GM19463 (cell line): ENCODE results near the gene PKD2.

ENCODE experiments used
- ATAC-seq: cut with Tn5 transposase; IDR thresholded peaks from one replicate; pipeline ENCODE4 v1.9.1; 2021; ENCODE audit warnings: mild to moderate bottlenecking, moderate library complexity; ENCODE audit not compliant: unreplicated experiment

Gene PKD2

DNA sequence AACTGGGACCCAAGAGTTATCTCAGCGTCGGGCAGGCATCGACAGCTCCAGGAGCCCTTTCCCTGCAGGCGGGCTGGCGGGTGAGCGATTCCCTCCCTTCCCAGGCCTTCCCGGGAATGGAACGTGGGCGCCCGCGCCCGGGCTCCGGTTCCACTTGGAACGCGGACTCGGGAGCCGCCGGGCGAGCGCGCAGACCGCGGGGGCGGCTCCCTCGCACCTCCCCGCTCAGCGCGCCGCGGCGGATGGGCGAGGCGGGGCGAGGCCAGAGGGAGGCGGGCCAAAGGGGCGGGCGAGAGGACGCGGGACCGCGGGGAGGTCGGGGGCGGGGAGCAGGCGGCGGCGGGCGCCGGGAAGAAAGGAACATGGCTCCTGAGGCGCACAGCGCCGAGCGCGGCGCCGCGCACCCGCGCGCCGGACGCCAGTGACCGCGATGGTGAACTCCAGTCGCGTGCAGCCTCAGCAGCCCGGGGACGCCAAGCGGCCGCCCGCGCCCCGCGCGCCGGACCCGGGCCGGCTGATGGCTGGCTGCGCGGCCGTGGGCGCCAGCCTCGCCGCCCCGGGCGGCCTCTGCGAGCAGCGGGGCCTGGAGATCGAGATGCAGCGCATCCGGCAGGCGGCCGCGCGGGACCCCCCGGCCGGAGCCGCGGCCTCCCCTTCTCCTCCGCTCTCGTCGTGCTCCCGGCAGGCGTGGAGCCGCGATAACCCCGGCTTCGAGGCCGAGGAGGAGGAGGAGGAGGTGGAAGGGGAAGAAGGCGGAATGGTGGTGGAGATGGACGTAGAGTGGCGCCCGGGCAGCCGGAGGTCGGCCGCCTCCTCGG lies at the start of gene PKD2:
TSS of gene PKD2 (plus strand) at position 332 of the 818 bp plus-strand sequence. CDS start at position 431, 99 bp downstream.
- ATAC-seq, result peak; percentile 89

- no peak for ATAC-seq
Measured at GRCh38 chr4:87961993-87962392, 45.4 kb upstream of the PKD2 start.

DNA sequence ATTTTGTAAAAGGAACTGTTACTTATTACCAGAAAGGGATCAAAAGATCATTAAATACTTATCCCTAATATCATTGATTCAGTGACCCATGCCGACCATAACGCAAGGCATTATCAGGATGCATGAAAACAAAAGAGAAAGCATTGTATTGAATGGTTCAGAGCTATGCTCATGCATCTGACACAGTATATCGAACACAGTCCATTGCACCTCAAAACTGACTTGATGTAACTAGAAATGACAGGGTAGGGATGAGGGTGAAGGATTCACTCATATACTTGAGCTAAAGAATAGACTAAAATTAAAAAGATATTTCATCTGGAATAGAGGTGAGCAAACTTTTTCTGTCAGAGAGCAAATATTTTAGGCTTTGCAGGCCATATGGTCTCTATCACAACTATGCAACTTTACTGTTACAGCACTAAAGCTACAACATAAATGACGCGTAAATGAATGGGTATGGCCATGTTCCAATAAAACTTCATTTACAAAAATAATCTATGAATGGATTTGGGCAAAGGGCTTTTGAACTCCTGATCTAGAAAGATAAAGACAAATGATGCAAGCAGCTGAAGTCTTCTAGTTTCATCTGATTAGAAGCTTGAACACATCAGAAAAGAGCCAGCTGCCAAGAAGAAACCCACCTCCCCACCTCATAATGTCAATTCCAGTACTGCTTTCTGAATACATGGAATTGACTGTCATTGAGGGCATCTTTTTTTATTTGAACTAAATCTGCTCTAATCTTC lies 44.9 kb upstream of the PKD2 start:
- no peak for ATAC-seq

GRCh38 chr4:87965501-87965975 lies 41.9 kb upstream of the PKD2 start:
- ATAC-seq, result no peak

- ATAC-seq, result no peak
Measured at GRCh38 chr4:87966095-87966496, 41.3 kb upstream of the PKD2 start.

- no peak for ATAC-seq
Measured at GRCh38 chr4:87967193-87967592, 40.2 kb upstream of the PKD2 start.

DNA sequence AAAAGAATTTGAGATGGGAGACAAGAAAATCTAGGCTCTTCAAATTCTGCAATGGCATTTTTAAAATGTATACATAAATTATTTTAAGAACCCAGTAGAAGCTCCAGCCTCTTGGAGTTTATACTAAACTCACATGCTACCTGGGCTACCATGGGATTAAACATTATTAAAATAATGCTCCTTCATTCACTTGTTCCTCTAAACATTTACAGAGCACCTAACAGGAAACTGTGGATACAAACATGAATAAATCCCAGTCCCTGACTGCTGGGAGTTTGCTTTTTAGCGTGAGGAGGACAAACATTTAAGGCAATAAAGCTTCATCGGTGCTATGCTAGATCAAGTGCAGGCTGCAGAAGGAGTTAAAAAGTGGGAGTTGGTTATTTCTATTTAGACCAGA lies 37.3 kb upstream of the PKD2 start:
- ATAC-seq, result no peak

DNA sequence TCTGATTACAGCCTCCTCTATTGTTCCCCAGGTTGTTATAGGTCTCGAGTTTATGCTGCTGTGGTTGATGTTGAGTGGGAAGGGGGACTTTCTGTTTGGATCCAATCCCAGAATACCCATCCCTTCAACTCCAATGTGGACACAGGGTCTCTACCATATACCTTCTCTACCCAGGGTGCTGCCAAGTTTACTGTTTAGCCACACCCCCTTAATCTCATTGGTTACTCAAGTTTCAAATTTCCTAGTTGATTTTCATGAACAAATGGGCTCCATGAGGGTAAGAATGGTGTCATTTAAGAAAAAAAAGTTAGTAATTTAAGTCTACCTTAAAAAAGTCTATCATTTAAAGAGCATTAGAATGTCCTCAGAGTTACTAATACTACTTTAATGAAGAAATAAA lies 35.6 kb upstream of the PKD2 start:
- ATAC-seq, result no peak

DNA sequence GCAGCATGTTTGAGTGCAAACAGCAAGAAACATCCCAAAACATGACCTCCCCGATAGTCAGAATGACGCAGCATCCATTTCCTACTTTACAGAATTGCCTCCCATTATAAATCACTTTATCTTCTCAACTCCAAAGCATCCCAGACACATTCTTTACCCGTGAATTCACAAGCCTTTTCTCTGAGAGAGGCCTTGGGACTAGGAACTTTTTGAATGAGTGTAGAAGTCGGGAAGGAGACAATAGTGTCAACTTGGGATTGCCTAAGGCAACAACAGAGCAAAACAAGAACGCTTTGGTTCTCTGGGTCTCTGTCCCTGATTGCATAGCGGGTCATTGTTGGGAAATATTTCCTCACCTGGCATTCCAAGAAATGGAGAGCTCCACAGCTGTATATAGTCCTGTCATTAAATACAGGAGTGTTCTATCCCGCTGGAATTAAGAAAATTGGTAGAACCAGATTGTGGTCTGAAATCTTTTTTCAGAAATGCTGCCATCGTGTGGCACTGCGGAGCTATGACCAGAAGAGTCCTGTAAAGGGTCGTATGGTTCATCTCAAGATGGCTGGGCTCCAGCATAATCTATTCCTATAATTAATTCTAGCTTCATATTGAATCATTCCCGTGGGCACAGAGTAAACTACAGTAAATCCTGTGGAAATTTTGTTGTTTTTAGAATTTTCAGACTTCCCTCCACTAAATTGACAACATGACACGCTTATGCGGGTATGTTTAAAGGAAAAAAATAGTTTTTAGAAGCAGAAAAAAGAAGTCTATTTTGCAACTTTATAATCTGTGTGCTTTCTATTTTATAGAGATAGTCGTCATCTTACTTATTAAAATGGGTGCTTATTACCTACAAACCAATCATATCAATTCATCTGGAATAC lies 33.9 kb upstream of the PKD2 start:
- peak; percentile 55 for ATAC-seq

GRCh38 chr4:87974856-87975462 lies 32.5 kb upstream of the PKD2 start:
- ATAC-seq, result peak; percentile 23

DNA sequence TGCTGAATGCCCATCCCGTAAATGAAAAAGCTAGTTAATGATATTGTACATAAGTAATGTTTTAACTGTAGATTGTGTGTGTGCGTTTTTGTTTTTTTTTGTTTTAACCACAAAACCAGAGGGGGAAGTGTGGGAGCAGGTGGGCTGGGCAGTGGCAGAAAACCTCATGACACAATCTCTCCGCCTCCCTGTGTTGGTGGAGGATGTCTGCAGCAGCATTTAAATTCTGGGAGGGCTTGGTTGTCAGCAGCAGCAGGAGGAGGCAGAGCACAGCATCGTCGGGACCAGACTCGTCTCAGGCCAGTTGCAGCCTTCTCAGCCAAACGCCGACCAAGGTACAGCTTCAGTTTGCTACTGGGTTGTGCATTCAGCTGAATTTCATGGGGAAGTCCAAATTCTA lies 32.0 kb upstream of the PKD2 start, which contains the start of gene SPP1:
TSS of gene SPP1 (plus strand) at position 249 of the 400 bp plus-strand sequence. CDS start 1,182 bp downstream, outside the sequence.
- peak; percentile 95 for ATAC-seq

GRCh38 chr4:87977521-87978278 lies 29.7 kb upstream of the PKD2 start:
- no peak for ATAC-seq

DNA sequence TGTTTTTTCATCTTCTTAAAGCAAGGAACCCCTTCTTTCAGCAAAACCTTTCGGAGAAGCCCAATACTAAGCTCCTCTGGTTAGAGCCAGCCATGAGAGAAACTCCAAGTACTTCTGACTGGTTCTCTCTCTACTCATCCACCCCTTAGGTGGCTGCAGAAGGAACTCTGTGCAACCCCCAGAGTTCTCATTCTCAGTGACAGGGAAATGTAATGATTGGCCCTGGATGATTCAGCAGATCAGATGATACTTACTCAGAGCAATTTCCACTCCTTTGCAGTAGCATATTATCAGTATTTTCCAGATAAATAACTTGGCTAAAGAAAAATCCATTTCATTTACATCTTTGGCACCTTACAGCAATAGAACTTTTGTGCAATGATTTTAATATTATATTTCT lies 28.8 kb upstream of the PKD2 start:
- no peak for ATAC-seq

DNA sequence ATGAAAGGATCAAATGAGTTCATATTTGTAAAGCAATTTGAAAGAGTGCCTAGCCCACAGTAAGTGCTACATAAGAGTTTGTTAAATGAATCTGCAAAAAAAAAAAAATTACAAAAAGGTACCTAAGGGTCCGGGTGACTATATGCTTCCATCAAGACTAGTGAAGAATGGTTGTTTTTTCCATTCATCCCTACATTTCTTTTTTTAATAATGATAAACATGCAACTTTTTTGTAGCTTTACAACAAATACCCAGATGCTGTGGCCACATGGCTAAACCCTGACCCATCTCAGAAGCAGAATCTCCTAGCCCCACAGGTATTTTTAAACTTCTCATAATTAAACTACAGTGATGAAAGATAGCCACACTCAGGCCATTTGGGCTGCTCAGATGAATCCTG lies 27.6 kb upstream of the PKD2 start:
- ATAC-seq, result no peak

GRCh38 chr4:87981486-87981885 lies 25.9 kb upstream of the PKD2 start:
- no peak for ATAC-seq

DNA sequence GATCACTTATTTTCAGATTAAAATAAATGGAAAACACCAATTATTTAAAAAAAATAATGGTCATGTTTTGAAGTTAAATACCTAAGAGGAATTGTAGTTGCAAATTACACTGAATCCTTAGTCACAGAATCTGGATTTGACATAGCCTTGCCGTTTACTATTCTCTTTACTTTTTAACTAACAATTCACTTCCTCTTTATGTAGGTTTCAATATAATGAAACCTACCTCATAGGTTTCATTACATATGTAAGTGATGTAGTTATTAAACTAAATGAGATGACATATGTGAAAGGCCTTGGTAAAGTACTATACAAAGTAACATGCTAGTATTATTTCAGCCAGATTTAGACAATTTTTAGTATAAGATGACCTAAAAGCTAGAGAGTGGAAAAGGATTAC lies 25.4 kb upstream of the PKD2 start:
- no peak for ATAC-seq

DNA sequence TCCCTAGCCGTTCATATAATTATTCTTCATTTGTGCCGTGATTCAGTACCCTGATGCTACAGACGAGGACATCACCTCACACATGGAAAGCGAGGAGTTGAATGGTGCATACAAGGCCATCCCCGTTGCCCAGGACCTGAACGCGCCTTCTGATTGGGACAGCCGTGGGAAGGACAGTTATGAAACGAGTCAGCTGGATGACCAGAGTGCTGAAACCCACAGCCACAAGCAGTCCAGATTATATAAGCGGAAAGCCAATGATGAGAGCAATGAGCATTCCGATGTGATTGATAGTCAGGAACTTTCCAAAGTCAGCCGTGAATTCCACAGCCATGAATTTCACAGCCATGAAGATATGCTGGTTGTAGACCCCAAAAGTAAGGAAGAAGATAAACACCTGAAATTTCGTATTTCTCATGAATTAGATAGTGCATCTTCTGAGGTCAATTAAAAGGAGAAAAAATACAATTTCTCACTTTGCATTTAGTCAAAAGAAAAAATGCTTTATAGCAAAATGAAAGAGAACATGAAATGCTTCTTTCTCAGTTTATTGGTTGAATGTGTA lies 24.9 kb upstream of the PKD2 start:
- ATAC-seq, result no peak

- no peak for ATAC-seq
Measured at GRCh38 chr4:87983996-87984395, 23.4 kb upstream of the PKD2 start.

DNA sequence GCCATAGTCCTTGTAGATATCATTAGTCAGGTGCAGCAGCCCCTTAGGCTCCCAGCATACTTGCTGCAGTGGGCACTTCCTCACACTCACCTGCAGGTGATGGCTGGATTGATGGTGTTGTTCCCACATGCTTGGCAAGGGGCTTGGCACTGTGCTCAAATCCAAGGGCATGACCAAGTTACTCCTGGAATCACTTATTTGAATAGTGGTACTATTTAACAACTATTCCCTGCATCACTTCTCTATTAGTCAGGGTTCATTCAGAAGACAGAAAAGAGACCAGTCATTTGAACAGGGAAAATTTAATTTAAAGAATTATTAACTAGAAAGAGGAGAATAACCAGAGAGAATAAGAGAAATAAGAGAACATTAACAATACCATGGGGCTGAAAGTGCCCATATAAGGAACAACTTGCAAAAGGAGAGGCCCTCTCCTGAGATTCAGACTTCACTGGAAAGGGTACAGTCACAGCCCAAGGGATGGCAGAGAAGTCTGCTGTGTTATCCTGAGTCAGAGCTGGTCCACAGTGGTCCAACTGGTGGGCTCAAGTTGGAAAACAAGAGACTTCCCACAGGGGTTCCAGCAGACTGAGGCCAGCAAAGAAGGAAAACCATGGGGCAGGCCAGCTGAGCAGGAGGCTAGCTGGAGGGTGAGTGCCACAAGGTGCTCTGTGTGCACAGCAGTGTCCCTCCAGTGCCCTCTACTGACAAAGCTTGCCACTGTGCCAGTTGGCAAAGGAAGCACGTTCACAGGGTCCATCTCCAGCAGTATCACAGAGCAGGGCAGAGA lies 22.1 kb upstream of the PKD2 start:
- ATAC-seq, result peak; percentile 97
